Smooth muscle cell (in vitro differentiated cells): ENCODE results near the gene MYO1E. TPM values are rescaled to one million over a fixed set of nuclear protein-coding genes. Genes with fewer than 3 reads are reported as not detected.
A peak's percentile ranks its signal among the peaks of the same experiment; 100 is the strongest.
"Not testable (repeated sequence)": the region's sequence is repeated elsewhere in the genome, so short reads cannot be mapped to it uniquely, and the experiment has no call there.

ENCODE experiments used
- DNase-seq: peaks from one replicate; lab custom pipeline; 2025; ENCODE audit not compliant: unreplicated experiment; lab: John Stamatoyannopoulos, UW
- H2AFZ ChIP-seq: fragments of 200-600 bp; sonication (generic); 2 replicates; pipeline ENCODE4 v1.6.0; 2016; ENCODE audit warnings: antibody characterized with exemption, low read depth, mild to moderate bottlenecking
- H3F3A ChIP-seq: fragments of 200-600 bp; sonication (generic); 2 replicates; pipeline ENCODE4 v1.6.0; 2017; ENCODE audit warnings: antibody characterized with exemption, low read depth
- H3K27ac ChIP-seq: fragments of 200-600 bp; sonication (generic); 2 replicates; pipeline ENCODE4 v1.5.1; 2016; ENCODE audit warnings: low read depth, mild to moderate bottlenecking
- H3K27me3 ChIP-seq: fragments of 200-600 bp; sonication (generic); 2 replicates; pipeline ENCODE4 v1.6.1; 2016; ENCODE audit warnings: low read depth, mild to moderate bottlenecking
- H3K36me3 ChIP-seq: fragments of 200-600 bp; sonication (generic); 2 replicates; pipeline ENCODE4 v1.5.1; 2016; ENCODE audit warnings: low read depth
- H3K4me1 ChIP-seq: fragments of 200-600 bp; sonication (generic); 2 replicates; pipeline ENCODE4 v1.5.1; 2016; ENCODE audit warnings: low read depth
- H3K4me2 ChIP-seq: fragments of 200-600 bp; sonication (generic); 2 replicates; pipeline ENCODE4 v1.6.0; 2016; ENCODE audit warnings: mild to moderate bottlenecking
- H3K4me3 ChIP-seq: fragments of 200-600 bp; sonication (generic); 2 replicates; pipeline ENCODE4 v1.5.1; 2016; ENCODE audit warnings: mild to moderate bottlenecking
- H3K79me2 ChIP-seq: fragments of 200-600 bp; sonication (generic); 2 replicates; pipeline ENCODE4 v1.6.0; 2016; ENCODE audit warnings: low read depth, mild to moderate bottlenecking
- H3K9ac ChIP-seq: fragments of 200-600 bp; sonication (generic); 2 replicates; pipeline ENCODE4 v1.6.0; 2016; ENCODE audit warnings: low read depth
- H3K9me3 ChIP-seq: fragments of 200-600 bp; sonication (generic); replicated peaks from 2 replicates; pipeline ENCODE4 v1.5.1; 2016; ENCODE audit warnings: low read depth
- H4K20me1 ChIP-seq: fragments of 200-600 bp; sonication (generic); 2 replicates; pipeline ENCODE4 v1.6.0; 2016; ENCODE audit warnings: low read depth
- WGBS: methylation state at CpG from one replicate; pipeline ENCODE4 v1.1.7; 2016; ENCODE audit warnings: low lambda C conversion rate; 5-methylcytosine and 5-hydroxymethylcytosine counted together
- polyA plus RNA-seq: library from polyadenylated mRNA; unstranded; fragments of >200 nt; fragmentation: Nextera tagmentation; extraction: Ambion mirVana; gene quantifications from 2 replicates; pipeline ENCODE4 v1.2.1, GENCODE V29; 2016
- total RNA-seq: library from RNA; depleted of rRNA; stranded (reverse); fragments of >200 nt; gene quantifications from 2 replicates; pipeline ENCODE4 v1.2.3, GENCODE V29; 2014
- TF ChIP-seq, protein P1 (sequence below): fragments of 200-600 bp; sonication (generic); IDR thresholded peaks from 2 replicates; pipeline ENCODE4 v1.5.1; 2017; ENCODE audit warnings: borderline replicate concordance, mild to moderate bottlenecking, antibody characterized with exemption; ENCODE audit not compliant: insufficient read depth, poor library complexity, severe bottlenecking

Gene MYO1E
- total and polyA plus RNA-seq, 2 experiments from 2014 or later = 50.0 to 54.5 TPM

- Histone ChIP-seq H3K9ac (no peak overlapping the region), H3K27ac (no peak overlapping the region), H2AFZ (no peak overlapping the region), H3K36me3 (no peaks in the 10 kb centered on the region), H3K79me2 (peaks cover 50% of the 10 kb centered on the region), H3K27me3 (no peaks in the 10 kb centered on the region), H4K20me1 (peaks cover 7% of the 10 kb centered on the region), H3K9me3 (no peaks in the 10 kb centered on the region), H3K4me3 (no peak overlapping the region), H3K4me1 (no peaks in the 10 kb centered on the region), H3K4me2 (no peak overlapping the region), H3F3A (no peaks in the 10 kb centered on the region)
- 95% methylated on average over 5 of the region's 5 CpGs for WGBS
- TF ChIP-seq, protein P1, sequence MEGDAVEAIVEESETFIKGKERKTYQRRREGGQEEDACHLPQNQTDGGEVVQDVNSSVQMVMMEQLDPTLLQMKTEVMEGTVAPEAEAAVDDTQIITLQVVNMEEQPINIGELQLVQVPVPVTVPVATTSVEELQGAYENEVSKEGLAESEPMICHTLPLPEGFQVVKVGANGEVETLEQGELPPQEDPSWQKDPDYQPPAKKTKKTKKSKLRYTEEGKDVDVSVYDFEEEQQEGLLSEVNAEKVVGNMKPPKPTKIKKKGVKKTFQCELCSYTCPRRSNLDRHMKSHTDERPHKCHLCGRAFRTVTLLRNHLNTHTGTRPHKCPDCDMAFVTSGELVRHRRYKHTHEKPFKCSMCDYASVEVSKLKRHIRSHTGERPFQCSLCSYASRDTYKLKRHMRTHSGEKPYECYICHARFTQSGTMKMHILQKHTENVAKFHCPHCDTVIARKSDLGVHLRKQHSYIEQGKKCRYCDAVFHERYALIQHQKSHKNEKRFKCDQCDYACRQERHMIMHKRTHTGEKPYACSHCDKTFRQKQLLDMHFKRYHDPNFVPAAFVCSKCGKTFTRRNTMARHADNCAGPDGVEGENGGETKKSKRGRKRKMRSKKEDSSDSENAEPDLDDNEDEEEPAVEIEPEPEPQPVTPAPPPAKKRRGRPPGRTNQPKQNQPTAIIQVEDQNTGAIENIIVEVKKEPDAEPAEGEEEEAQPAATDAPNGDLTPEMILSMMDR = no peak
- DNase-seq = no peak
These were observed 32.3 kb downstream of the MYO1E start for GRCh38 chr15:59340325-59340724.

DNA sequence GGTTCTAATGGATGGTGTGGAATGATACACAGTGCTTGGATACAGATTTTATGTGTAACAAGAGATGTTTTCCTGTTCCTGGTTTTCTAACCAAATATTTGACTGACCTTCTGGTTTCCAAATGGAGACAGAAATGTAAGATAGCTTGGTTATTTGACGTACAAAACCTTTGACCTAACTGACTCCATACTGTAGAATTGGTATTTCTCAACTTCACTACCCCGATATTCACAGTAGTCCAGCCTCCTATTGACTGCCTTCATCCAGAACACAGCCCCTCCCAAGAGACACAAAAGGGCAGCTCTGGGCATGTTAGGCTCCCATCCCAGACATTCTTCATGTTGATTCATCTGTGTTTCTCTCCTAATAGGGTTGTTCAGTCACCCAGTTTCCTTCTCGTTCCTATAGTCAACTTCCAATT lies 33.4 kb downstream of the MYO1E start:
- Histone ChIP-seq H3K4me2 (no peak overlapping the region), H3K4me1 (no peaks in the 10 kb centered on the region), H2AFZ (no peak overlapping the region), H3K9me3 (no peaks in the 10 kb centered on the region), H4K20me1 (peaks cover 16% of the 10 kb centered on the region), H3F3A (no peaks in the 10 kb centered on the region), H3K27me3 (no peaks in the 10 kb centered on the region), H3K79me2 (peaks cover 46% of the 10 kb centered on the region), H3K27ac (peak overlapping the region; percentile 42), H3K9ac (no peak overlapping the region), H3K36me3 (no peaks in the 10 kb centered on the region), H3K4me3 (no peak overlapping the region)
- no peak for DNase-seq
- TF ChIP-seq, protein P1 = no peak
- WGBS = 69% methylated on average over 3 of the region's 3 CpGs

- H3K27me3 ChIP-seq = no peaks in the 10 kb centered on the region
- peaks cover 23% of the 10 kb centered on the region for H4K20me1 ChIP-seq
- H2AFZ ChIP-seq = no peak overlapping the region
- no peaks in the 10 kb centered on the region for H3K9me3 ChIP-seq
- WGBS = 100% methylated on average over 1 of the region's 1 CpG
- no peak overlapping the region for H3K4me3 ChIP-seq
- no peak overlapping the region for H3K27ac ChIP-seq
- peaks cover 46% of the 10 kb centered on the region for H3K79me2 ChIP-seq
- TF ChIP-seq, protein P1 = no peak
- no peaks in the 10 kb centered on the region for H3K4me1 ChIP-seq
- DNase-seq = no peak
- H3K4me2 ChIP-seq = no peak overlapping the region
- no peaks in the 10 kb centered on the region for H3K36me3 ChIP-seq
- no peaks in the 10 kb centered on the region for H3F3A ChIP-seq
- no peak overlapping the region for H3K9ac ChIP-seq
These were observed 34.3 kb downstream of the MYO1E start for GRCh38 chr15:59338414-59338813.

DNA sequence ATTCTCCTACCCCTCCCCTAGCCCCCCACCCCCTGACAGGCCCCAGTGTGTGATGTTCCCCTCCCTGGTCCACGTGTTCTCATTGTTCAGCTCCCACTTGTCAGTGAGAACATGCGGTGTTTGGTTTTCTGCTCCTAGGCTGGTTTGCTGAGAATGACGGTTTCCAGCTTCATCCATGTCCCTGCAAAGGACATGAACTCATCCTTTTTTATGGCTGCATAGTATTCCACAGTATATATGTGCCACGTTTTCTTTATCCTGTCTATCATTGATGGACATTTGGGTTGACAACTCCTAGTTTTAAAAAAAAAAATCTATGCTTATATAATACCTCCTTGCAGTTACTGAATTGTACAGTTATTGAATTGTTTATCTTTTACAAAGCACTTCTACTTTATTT lies 35.9 kb downstream of the MYO1E start:
- not testable (repeated sequence) for H3F3A ChIP-seq, H3K4me1 ChIP-seq, H3K36me3 ChIP-seq, H3K9ac ChIP-seq, H3K27me3 ChIP-seq, H3K27ac ChIP-seq, H2AFZ ChIP-seq, DNase-seq, H3K4me3 ChIP-seq, H3K4me2 ChIP-seq, H3K9me3 ChIP-seq
- WGBS = 99% methylated on average over 4 of the region's 4 CpGs
- Histone ChIP-seq H3K79me2 (peaks cover 35% of the 10 kb centered on the region), H4K20me1 (peaks cover 34% of the 10 kb centered on the region)
